Liver (tissue), 3 donors: ENCODE data around the gene GPRIN3.

Source experiments
- CTCF ChIP-seq: fragments of 150-350 bp; IDR thresholded peaks from 2 replicates; pipeline ENCODE4 v1.5.1; 2017; ENCODE audit warnings: improper control_type of control experiment, low read depth, low read length; ENCODE audit not compliant: missing input control
- EGR1 ChIP-seq, 2 donors: IDR thresholded peaks; 2 replicates each; pipeline ENCODE4 v1.6.1; 2016 to 2018; ENCODE audit warnings: antibody characterized with exemption in 2 of 2, low read depth in 2 of 2
- GABPA ChIP-seq, 2 donors: IDR thresholded peaks in 1 of 2; conservative IDR thresholded peaks in 1 of 2; 2 replicates each; pipeline ENCODE4 v1.6.1; 2016; ENCODE audit warnings: antibody characterized with exemption in 2 of 2, mild to moderate bottlenecking in 1 of 2, moderate library complexity in 1 of 2
- HNF4A ChIP-seq, 2 donors: conservative IDR thresholded peaks; 2 replicates each; pipeline ENCODE4 v1.6.1; 2016; ENCODE audit warnings: antibody characterized with exemption in 2 of 2, mild to moderate bottlenecking in 2 of 2
- JUND ChIP-seq, 2 donors: IDR thresholded peaks; 2 replicates each; pipeline ENCODE4 v1.6.1; 2016; ENCODE audit warnings: antibody characterized with exemption in 2 of 2
- MAX ChIP-seq: IDR thresholded peaks from 2 replicates; pipeline ENCODE4 v1.6.1; 2016; ENCODE audit warnings: antibody characterized with exemption
- SP1 ChIP-seq: IDR thresholded peaks from 2 replicates; pipeline ENCODE4 v1.6.1; 2018; ENCODE audit warnings: antibody characterized with exemption, mild to moderate bottlenecking
- TAF1 ChIP-seq: conservative IDR thresholded peaks from 2 replicates; pipeline ENCODE4 v1.6.1; 2016; ENCODE audit warnings: antibody characterized with exemption, mild to moderate bottlenecking
- YY1 ChIP-seq: IDR thresholded peaks from 2 replicates; pipeline ENCODE4 v1.6.1; 2016; ENCODE audit warnings: antibody characterized with exemption, mild to moderate bottlenecking
- TF ChIP-seq, protein P1 (sequence below): IDR thresholded peaks from 2 replicates; pipeline ENCODE4 v1.6.1; 2016; ENCODE audit warnings: antibody characterized with exemption, mild to moderate bottlenecking
- TF ChIP-seq, protein P2 (sequence below): IDR thresholded peaks from 2 replicates; pipeline ENCODE4 v1.6.1; 2016; ENCODE audit warnings: antibody characterized with exemption
- donor health status: healthy.
- donor health status: healthy.

DNA sequence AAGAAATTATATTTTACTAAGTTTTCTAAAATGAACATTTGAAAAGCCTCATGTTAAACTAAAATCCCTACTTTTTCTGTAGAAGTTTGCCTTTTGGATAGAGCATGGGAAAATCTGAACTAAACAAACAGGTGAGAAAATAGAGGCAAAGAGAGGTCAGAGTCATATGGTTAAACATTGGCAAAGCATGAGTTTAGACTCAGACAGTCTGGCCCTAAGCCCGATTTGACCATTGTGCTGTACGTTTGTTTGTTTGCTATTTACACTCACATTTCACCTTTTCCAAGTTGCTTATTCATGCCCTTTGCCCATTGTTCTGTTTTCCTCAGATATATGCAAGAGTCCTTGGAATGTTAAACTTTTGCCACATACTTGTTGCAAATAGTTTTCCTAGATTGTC, 110.9 kb downstream of the GPRIN3 start:
- TF ChIP-seq CTCF: no peak
- peak; percentile 26 for TF ChIP-seq MAX
- TF ChIP-seq, protein P1, sequence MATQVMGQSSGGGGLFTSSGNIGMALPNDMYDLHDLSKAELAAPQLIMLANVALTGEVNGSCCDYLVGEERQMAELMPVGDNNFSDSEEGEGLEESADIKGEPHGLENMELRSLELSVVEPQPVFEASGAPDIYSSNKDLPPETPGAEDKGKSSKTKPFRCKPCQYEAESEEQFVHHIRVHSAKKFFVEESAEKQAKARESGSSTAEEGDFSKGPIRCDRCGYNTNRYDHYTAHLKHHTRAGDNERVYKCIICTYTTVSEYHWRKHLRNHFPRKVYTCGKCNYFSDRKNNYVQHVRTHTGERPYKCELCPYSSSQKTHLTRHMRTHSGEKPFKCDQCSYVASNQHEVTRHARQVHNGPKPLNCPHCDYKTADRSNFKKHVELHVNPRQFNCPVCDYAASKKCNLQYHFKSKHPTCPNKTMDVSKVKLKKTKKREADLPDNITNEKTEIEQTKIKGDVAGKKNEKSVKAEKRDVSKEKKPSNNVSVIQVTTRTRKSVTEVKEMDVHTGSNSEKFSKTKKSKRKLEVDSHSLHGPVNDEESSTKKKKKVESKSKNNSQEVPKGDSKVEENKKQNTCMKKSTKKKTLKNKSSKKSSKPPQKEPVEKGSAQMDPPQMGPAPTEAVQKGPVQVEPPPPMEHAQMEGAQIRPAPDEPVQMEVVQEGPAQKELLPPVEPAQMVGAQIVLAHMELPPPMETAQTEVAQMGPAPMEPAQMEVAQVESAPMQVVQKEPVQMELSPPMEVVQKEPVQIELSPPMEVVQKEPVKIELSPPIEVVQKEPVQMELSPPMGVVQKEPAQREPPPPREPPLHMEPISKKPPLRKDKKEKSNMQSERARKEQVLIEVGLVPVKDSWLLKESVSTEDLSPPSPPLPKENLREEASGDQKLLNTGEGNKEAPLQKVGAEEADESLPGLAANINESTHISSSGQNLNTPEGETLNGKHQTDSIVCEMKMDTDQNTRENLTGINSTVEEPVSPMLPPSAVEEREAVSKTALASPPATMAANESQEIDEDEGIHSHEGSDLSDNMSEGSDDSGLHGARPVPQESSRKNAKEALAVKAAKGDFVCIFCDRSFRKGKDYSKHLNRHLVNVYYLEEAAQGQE: peak; percentile 25
- peak in 1 of 2 donors; percentile 62 for TF ChIP-seq JUND (IDR thresholded peaks at IDR 0.05)
- TF ChIP-seq, protein P2, sequence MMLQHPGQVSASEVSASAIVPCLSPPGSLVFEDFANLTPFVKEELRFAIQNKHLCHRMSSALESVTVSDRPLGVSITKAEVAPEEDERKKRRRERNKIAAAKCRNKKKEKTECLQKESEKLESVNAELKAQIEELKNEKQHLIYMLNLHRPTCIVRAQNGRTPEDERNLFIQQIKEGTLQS: no peak
- TF ChIP-seq YY1: peak; percentile 41
- TF ChIP-seq HNF4A (conservative IDR thresholded peaks at IDR 0.05): peak; percentile 41 to 61
- peak; percentile 21 for TF ChIP-seq SP1
- TF ChIP-seq TAF1: no peak
- TF ChIP-seq GABPA (IDR thresholded peaks at IDR 0.05 in 1 of 2, conservative IDR thresholded peaks at IDR 0.05 in 1 of 2): no peak
- TF ChIP-seq EGR1 (IDR thresholded peaks at IDR 0.05; ENCODE audit: low read depth in 2 of 2): no peak
